Small intestine (tissue), 7 donors: ENCODE results near the gene ONECUT3. TPM values are rescaled to one million over a fixed set of nuclear protein-coding genes. Genes with fewer than 3 reads are reported as not detected.

Experiments used
- DNase-seq, 2 donors: peaks; one replicate each; pipeline versions ENCODE4 v3.0.0 to v3.0.0-alpha.2; 2013
- FAIRE-seq: peaks from 2 replicates; lab custom pipeline; 2012; peaks lifted over from hg19 to GRCh38; lab: Jason Lieb, UNC
- H3K27ac ChIP-seq, 3 donors: one replicate each; pipeline ENCODE4 v1.5.1; 2013; ENCODE audit warnings: low read length in 2 of 3, mild to moderate bottlenecking in 2 of 3, control low read depth in 1 of 3, inconsistent platforms in 1 of 3, low read depth in 1 of 3, moderate library complexity in 1 of 3
- H3K27me3 ChIP-seq, 3 donors: one replicate each; pipeline ENCODE4 v1.6.1; 2013; ENCODE audit warnings: low read length in 3 of 3, inconsistent platforms in 1 of 3; ENCODE audit not compliant: control insufficient read depth in 3 of 3, insufficient read depth in 3 of 3
- H3K36me3 ChIP-seq, 3 donors: one replicate each; pipeline ENCODE4 v1.6.1; 2013; ENCODE audit warnings: low read length in 3 of 3, inconsistent platforms in 1 of 3, low read depth in 1 of 3, mild to moderate bottlenecking in 1 of 3, moderate library complexity in 1 of 3; ENCODE audit not compliant: control insufficient read depth in 3 of 3, insufficient read depth in 2 of 3
- H3K4me1 ChIP-seq, 3 donors: one replicate each; pipeline ENCODE4 v1.6.1; 2013; ENCODE audit warnings: low read length in 2 of 3, inconsistent platforms in 1 of 3, low read depth in 1 of 3, mild to moderate bottlenecking in 1 of 3, moderate library complexity in 1 of 3; ENCODE audit not compliant: control insufficient read depth in 3 of 3, insufficient read depth in 2 of 3
- H3K4me3 ChIP-seq, 3 donors: one replicate each; pipeline ENCODE4 v1.5.1; 2013; ENCODE audit warnings: low read length in 3 of 3, control low read depth in 1 of 3, inconsistent platforms in 1 of 3, low read depth in 1 of 3, mild to moderate bottlenecking in 1 of 3, moderate library complexity in 1 of 3
- H3K9me3 ChIP-seq, 2 donors: one replicate each; pipeline ENCODE4 v1.6.1; 2013; ENCODE audit warnings: low read depth in 1 of 2, low read length in 1 of 2; ENCODE audit not compliant: control insufficient read depth in 2 of 2, insufficient read depth in 1 of 2
- WGBS, 3 donors: extraction: QIAGEN DNeasy Blood & Tissue Kit; methylation state at CpG; one replicate each; pipeline ENCODE4 v1.1.7; 2013; 5-methylcytosine and 5-hydroxymethylcytosine counted together
- polyA plus RNA-seq, 4 donors: library from polyadenylated mRNA; stranded (reverse) in 3 of 4; unstranded in 1 of 4; fragments of 200-250 nt in 3 of 4; fragments of 120-200 nt in 1 of 4; gene quantifications; one replicate each; pipeline versions ENCODE4 v1.2.1 to v1.2.3, GENCODE V29; 2013
- donor health status: healthy with polysubstance abuse.
- donor health status: control.
- donor health status: control.
- donor health status: Bipolar disorder and iron deficiency.
- donor health status: healthy.

Gene ONECUT3
- polyA plus RNA-seq, 4 donors = under 0.01 to 0.46 (median 0.15) TPM

DNA sequence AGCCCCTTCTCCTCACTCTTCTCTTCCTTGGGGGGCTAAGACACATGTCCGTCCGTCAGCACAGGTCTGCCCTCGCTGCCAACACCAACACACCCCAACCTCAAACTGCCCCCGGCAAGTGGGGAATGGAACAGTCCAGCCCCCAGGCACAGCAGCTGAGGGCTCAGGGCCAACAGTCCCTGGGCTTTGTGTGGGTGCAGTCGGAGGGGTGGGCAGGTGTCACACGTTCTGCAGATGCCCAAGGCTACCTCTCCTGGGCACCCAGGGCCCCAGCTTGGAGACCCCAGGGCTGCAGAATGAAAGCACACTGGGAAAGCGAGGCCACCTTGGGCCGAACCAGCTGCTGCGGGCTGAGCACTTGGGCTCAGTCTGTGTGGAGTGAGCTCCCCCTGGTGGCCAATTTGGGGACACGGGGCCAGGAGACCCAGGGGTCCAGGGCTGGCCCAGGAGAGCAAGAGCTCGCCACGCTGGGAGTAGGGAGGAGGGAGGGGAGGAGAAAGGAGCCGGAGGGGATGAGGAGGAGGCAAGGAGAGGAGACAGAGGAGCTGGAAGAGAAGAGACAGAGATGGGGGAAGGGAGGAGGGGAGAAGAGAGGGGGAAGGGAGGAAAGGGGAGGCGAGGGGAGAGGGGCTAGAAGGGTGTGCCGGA lies 72.7 kb downstream of the ONECUT3 start:
- H3K36me3 ChIP-seq = peaks cover 12 to 89% (median 19%) of the 10 kb centered on the region in 3 donors
- H3K27me3 ChIP-seq = no peaks in the 10 kb centered on the region
- peaks cover 0 to 13% (median 5%) of the 10 kb centered on the region in 3 donors for H3K4me1 ChIP-seq
- peak overlapping the region in 1 of 3 donors; percentile 48 for H3K4me3 ChIP-seq
- FAIRE-seq = no peak
- 28 to 40% (median 39%) methylated on average over 13 to 15 of the region's 15 CpGs for WGBS, 3 donors
- no peaks in the 10 kb centered on the region for H3K9me3 ChIP-seq
- DNase-seq = peak; percentile 71 to 90
- H3K27ac ChIP-seq = peak overlapping the region in 1 of 3 donors; percentile 67

DNA sequence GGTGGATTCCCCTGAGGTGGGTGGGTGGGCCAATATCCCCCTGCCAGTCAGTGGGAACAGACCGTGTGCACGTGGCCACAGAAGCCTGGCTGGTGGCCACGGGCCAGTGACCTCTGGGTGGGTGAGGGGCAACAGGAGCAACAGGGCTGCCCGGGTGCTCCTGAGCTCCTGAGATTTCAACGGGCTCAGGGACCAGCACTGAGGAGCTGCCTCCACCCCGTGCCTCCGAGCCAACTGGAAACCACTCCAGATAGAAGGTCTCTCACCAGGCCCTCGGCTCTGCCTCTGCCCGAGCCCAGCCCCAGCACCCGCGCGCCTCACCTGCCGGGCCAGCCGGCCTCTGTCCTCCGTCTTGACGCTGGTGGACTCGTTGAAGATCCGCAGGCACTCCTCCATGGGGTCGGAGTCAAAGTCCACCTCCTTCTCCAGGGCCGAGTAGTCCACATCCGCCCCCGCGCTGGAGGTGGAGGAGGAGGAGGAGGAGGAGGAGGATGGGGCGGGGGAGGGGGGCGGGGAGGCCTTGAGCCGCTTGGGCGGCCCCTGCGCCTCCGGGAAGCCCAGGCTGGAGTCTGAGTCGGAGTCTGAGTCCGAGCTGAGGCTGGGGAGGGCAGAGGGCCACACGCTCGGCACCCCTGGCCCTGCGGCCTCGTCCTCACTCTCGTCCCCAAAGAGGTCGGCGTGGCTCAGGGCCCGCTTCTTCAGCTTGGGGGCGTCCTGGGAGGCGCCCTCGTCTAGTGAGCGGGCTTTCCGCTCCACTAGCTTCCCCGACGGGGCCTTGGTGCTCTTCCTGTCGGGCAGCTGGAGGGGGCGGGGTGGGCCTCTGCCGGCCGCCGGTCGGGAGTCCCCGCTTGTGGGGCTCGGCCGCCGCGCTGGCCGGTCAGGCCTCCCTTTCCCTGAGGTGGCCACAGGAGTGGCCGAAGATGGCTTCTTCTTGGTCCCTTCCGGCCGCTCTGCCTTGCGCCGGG lies 73.5 kb downstream of the ONECUT3 start:
- Histone ChIP-seq H3K4me3 (peak overlapping the region in 1 of 3 donors; percentile 48), H3K36me3 (peaks cover 10 to 85% (median 15%) of the 10 kb centered on the region in 3 donors), H3K27me3 (no peaks in the 10 kb centered on the region), H3K4me1 (peaks cover 0 to 13% (median 5%) of the 10 kb centered on the region in 3 donors), H3K9me3 (no peaks in the 10 kb centered on the region), H3K27ac (peak overlapping the region in 1 of 3 donors; percentile 67)
- DNase-seq = peak; percentile 39 to 83
- no peak for FAIRE-seq
- WGBS, 3 donors = 45 to 67% (median 57%) methylated on average over 29 to 63 of the region's 63 CpGs

DNA sequence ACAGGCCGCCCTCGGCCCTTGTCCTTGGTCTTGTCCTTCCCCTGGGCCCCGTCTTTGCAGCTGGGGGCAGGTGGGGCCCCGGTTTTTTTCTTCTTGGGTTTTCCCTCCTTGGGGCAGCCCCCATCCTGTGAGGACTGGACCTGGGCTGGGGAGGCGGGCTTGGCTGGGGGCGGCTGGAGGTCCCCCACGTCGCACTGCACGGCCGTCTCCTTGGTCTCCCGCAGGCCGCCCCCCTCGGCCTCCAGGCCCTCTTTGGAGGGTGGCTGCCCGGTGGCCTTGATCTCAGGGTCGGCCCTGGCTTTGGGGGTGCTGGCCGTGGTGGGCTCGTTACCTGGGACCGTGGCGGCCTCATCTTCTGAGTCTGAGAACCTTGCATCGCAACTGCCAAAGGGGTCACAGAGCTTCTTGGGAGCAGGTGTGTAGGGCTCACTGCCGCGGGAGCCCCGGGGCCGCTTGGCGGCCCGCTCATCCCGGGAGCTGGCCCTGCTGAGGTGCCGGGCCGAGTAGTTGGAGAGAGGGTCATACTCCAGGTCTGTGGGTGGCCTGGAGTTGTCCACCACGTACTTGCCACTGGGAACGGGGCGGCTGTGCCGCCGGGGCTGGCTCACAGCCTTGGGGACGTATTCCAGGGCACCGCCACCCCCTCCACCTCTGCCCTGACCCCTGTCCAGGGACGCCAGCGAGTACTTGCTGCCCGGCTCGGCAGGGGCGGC lies 74.4 kb downstream of the ONECUT3 start:
- 90 to 93% (median 91%) methylated on average over 39 to 41 of the region's 41 CpGs for WGBS, 3 donors
- Histone ChIP-seq H3K4me1 (peaks cover 0 to 13% (median 5%) of the 10 kb centered on the region in 3 donors), H3K27ac (no peak overlapping the region), H3K36me3 (peaks cover 5 to 83% (median 15%) of the 10 kb centered on the region in 3 donors), H3K4me3 (no peak overlapping the region), H3K27me3 (no peaks in the 10 kb centered on the region), H3K9me3 (no peaks in the 10 kb centered on the region)
- DNase-seq (no peak), FAIRE-seq (no peak)

DNA sequence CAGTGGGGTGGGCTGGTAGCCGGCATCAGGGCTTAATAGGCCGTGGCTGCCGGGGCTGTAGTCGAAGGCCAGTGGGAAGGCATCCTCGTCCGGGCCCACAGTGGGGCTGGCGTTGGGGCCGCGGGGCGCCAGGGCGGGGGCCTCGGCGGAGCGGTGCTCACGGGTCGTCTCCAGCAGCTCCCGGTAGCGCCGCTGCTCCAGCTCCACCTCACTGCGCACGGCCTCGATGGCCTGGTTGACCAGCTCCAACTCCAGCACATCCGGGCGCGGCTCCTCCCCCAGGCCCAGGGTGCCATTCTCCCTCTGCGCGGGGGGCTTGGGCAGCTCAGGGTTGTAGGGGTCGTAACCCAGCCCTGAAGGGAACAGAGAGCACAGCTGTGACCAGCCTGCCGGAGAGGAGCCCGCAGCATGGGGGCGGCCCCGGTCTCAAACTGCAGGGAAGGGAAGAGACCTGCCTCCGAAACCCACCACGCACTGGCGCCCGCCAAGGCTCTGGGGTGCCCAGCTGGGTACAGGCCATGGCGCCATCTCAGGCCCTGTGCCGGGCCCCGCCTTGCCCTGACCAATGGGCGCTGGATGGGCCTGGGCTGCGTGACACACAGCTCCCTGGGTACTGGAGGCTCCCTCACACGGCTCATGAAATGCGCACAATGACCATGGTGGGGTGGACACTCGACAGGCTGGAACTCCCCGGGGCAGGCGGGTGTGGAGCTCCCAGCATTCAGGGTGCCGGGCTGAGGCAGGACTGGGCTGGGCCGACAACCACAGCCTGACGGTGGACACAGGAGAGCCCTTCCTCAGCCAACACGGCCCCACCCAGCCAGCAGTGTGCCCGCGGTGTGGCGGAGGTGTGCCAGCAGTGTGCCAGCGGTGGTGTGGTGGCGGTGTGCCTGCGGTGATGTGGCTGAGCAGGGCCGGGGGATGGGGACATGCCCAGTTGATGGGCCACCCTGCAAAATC lies 75.3 kb downstream of the ONECUT3 start:
- Histone ChIP-seq H3K27me3 (no peaks in the 10 kb centered on the region), H3K9me3 (no peaks in the 10 kb centered on the region), H3K36me3 (peaks cover 0 to 82% (median 12%) of the 10 kb centered on the region in 3 donors), H3K4me3 (no peak overlapping the region), H3K27ac (no peak overlapping the region), H3K4me1 (peaks cover 0 to 13% (median 5%) of the 10 kb centered on the region in 3 donors)
- no peak for FAIRE-seq
- WGBS, 3 donors = 90 to 93% (median 93%) methylated on average over 48 to 57 of the region's 57 CpGs
- DNase-seq = no peak

DNA sequence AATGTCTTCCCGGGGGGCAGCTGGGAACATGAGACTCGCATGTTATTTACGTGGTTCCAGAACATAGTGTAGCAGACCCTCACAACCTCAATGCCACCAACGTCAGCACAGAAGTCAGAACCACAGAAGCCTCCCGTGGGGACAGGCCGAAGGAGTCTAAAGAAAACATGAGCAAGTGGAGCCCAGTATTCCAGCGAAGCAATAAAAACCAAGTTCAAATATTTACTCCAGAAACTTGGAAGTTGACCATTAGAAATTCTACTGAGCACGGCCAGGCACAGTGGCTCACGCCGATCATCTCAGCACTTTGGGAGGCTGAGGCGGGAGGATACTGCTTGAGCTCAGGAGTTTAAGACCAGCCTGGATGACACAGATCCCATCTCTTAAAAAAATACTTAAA lies 76.7 kb downstream of the ONECUT3 start:
- Histone ChIP-seq H3K27ac (no peak overlapping the region), H3K36me3 (peaks cover 0 to 83% (median 6%) of the 10 kb centered on the region in 3 donors), H3K4me1 (peaks cover 0 to 13% (median 5%) of the 10 kb centered on the region in 3 donors), H3K4me3 (no peak overlapping the region), H3K27me3 (no peaks in the 10 kb centered on the region), H3K9me3 (no peaks in the 10 kb centered on the region)
- no peak for DNase-seq
- FAIRE-seq = no peak
- 86 to 93% (median 89%) methylated on average over 11 of the region's 11 CpGs for WGBS, 3 donors

DNA sequence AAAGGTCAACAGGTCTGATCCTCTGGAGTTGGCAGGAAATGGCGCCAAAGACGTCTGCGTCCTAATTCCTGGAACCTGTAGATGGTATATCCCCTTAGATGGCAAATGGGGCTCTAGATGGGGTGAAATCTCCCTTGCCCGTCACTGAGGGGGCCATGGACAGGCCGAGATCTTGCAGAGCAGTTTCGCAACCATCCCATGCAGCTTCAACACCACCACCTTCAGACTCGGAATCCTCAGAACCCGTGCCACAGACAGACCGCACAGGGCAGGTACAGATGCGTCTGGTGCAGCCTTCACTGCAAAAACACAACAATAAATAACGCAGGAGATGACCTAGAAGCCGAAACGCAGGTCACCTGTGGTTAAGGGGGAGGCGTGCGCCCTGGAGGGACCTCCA lies 77.3 kb downstream of the ONECUT3 start:
- FAIRE-seq = no peak
- 91 to 95% (median 94%) methylated on average over 15 of the region's 15 CpGs for WGBS, 3 donors
- H3K9me3 ChIP-seq = no peaks in the 10 kb centered on the region
- H3K36me3 ChIP-seq = peaks cover 0 to 82% (median 6%) of the 10 kb centered on the region in 3 donors
- H3K4me1 ChIP-seq = peaks cover 0 to 13% (median 5%) of the 10 kb centered on the region in 3 donors
- H3K4me3 ChIP-seq = no peak overlapping the region
- H3K27me3 ChIP-seq = no peaks in the 10 kb centered on the region
- H3K27ac ChIP-seq = no peak overlapping the region
- no peak for DNase-seq
